ENCODE measurements around the gene TRIM71. TPM values are rescaled to one million over a fixed set of nuclear protein-coding genes. Genes with fewer than 3 reads are reported as not detected.
A peak's percentile ranks its signal among the peaks of the same experiment; 100 is the strongest.

Gene TRIM71
- total RNA-seq, 1 experiment from 2014 or later: 274 TPM

- TF ChIP-seq ZNF671 (CRISPR knock-in tag; IDR thresholded peaks at IDR 0.05) (no peak), PRRX2 (CRISPR knock-in tag; IDR thresholded peaks at IDR 0.05) (0 out of 2 replicates have a peak, but pooled peaks have one; percentile 43), ZSCAN18 (CRISPR knock-in tag; IDR thresholded peaks at IDR 0.05) (no peak), RELA (CRISPR knock-in tag; IDR thresholded peaks at IDR 0.05; ENCODE audit: borderline replicate concordance) (no peak), KAT7 (CRISPR knock-in tag; IDR thresholded peaks at IDR 0.05; ENCODE audit: borderline replicate concordance) (0 out of 2 replicates have a peak, but pooled peaks have one; percentile 16), ESRRA (CRISPR knock-in tag; IDR thresholded peaks at IDR 0.05; ENCODE audit: borderline replicate concordance) (no peak), TEAD1 (CRISPR knock-in tag; IDR thresholded peaks at IDR 0.05) (peak; percentile 93; the same call in 1 of the 2 replicates), ZNF317 (CRISPR knock-in tag; IDR thresholded peaks at IDR 0.05; ENCODE audit: borderline replicate concordance, low read depth) (no peak), ATF1 (CRISPR knock-in tag; IDR thresholded peaks at IDR 0.05) (no peak), PREB (CRISPR knock-in tag; IDR thresholded peaks at IDR 0.05; ENCODE audit: borderline replicate concordance) (no peak), ZMAT4 (CRISPR knock-in tag; IDR thresholded peaks at IDR 0.05) (peak; percentile 68; the same call in 1 of the 2 replicates), ETV6 (CRISPR knock-in tag; IDR thresholded peaks at IDR 0.05) (no peak; the same call in 1 of the 2 replicates), JAZF1 (CRISPR knock-in tag; IDR thresholded peaks at IDR 0.05) (no peak), ZNF423 (CRISPR knock-in tag; IDR thresholded peaks at IDR 0.05) (peak; percentile 93), ATF6 (CRISPR knock-in tag; IDR thresholded peaks at IDR 0.05) (no peak), ZBTB43 (CRISPR knock-in tag; IDR thresholded peaks at IDR 0.05) (peak; percentile 72), ZNF263 (CRISPR knock-in tag; IDR thresholded peaks at IDR 0.05; ENCODE audit: low read depth) (no peak), CREB1 (CRISPR knock-in tag; IDR thresholded peaks at IDR 0.05) (0 out of 2 replicates have a peak, but pooled peaks have one; percentile 25), E2F4 (CRISPR knock-in tag; IDR thresholded peaks at IDR 0.05; ENCODE audit: borderline replicate concordance, low read depth) (no peak), USF1 (CRISPR knock-in tag; IDR thresholded peaks at IDR 0.05) (no peak), FOXP4 (CRISPR knock-in tag; IDR thresholded peaks at IDR 0.05) (peak; percentile 57), GTF2I (CRISPR knock-in tag; conservative IDR thresholded peaks at IDR 0.05) (no peak), E2F5 (CRISPR knock-in tag; IDR thresholded peaks at IDR 0.05) (peak; percentile 85), SMAD3 (CRISPR knock-in tag; IDR thresholded peaks at IDR 0.05; ENCODE audit: borderline replicate concordance) (0 out of 2 replicates have a peak, but pooled peaks have one; percentile 21), ATF2 (CRISPR knock-in tag; IDR thresholded peaks at IDR 0.05; ENCODE audit: borderline replicate concordance, low read depth) (no peak)
Observed at GRCh38 chr3:32780735-32781210, 37.0 kb upstream of the TRIM71 start (continued).
